ENCODE results near the gene RIOK2. TPM values are rescaled to one million over a fixed set of nuclear protein-coding genes. Genes with fewer than 3 reads are reported as not detected.

Gene RIOK2
- polyA plus RNA-seq, 1 donor from 2014 or later = 19.3 TPM

- no peak overlapping the region for H3K27ac Mint-ChIP-seq
Measured at GRCh38 chr5:97124335-97124734, 58.7 kb downstream of the RIOK2 start.

GRCh38 chr5:97121848-97122247 lies 61.2 kb downstream of the RIOK2 start:
- Mint-ChIP-seq H3K27me3 (peaks cover 6% of the 10 kb centered on the region), H3K9me3 (no peaks in the 10 kb centered on the region), H3K27ac (no peak overlapping the region), H3K4me3 (no peak overlapping the region), H3K4me1 (peaks cover 5 to 7% (median 6%) of the 10 kb centered on the region in 3 donors), H3K36me3 (peaks cover 3% of the 10 kb centered on the region)

More at GRCh38 chr5:97124335-97124734, 58.7 kb downstream of the RIOK2 start:
- H3K4me3 Mint-ChIP-seq = no peak overlapping the region
- peaks cover 1 to 5% (median 2%) of the 10 kb centered on the region in 3 donors for H3K4me1 Mint-ChIP-seq
- peaks cover 13% of the 10 kb centered on the region for H3K27me3 Mint-ChIP-seq
- H3K9me3 Mint-ChIP-seq = no peaks in the 10 kb centered on the region
- H3K36me3 Mint-ChIP-seq = peaks cover 3% of the 10 kb centered on the region

- Mint-ChIP-seq H3K27me3 (peaks cover 4% of the 10 kb centered on the region), H3K4me1 (peaks cover 5 to 7% (median 5%) of the 10 kb centered on the region in 3 donors), H3K27ac (no peak overlapping the region), H3K4me3 (no peak overlapping the region), H3K36me3 (no peaks in the 10 kb centered on the region), H3K9me3 (no peaks in the 10 kb centered on the region)
Measured at GRCh38 chr5:97120195-97120594, 62.9 kb downstream of the RIOK2 start.

- Mint-ChIP-seq H3K27me3 (peaks cover 4% of the 10 kb centered on the region), H3K4me1 (peaks cover 5 to 7% (median 5%) of the 10 kb centered on the region in 3 donors), H3K4me3 (no peak overlapping the region), H3K27ac (peak overlapping the region in 1 of 3 donors; percentile 7), H3K9me3 (no peaks in the 10 kb centered on the region), H3K36me3 (no peaks in the 10 kb centered on the region)
Measured at GRCh38 chr5:97119007-97119390, 64.0 kb downstream of the RIOK2 start.

DNA sequence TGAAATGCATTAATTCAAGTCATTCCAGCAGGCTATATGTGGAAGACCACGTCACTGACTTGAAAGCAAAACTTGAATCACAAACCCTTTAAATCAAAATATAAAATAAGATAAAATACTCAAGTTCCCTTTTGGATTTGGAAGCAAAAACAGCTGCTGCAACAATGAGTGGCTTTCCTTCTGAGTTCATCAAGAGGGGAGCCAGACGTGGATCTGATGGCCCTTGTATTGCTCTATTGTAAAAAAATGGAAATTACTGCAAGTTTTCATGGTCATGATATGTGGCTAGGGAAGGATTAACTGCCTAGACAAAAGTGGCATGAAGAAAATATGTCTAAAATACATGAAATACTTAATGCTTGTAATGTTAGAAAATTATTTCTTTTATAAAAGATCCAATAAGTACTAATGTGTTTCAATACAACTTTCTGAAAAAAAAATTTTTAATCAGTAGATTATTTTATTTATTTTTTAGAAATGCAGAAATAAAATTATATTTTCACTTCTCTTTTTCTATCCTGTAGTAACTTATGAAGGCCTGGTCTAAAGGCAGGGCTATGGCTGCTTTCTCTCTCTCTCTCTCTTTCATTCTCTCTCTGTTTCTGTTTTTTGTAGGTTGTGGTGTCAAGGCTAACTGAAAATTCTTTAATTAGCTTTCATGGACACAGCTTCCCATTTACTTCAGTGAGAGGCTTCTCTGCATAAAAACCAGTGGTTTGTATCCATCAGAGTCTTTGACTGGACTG lies 64.6 kb downstream of the RIOK2 start:
- peak overlapping the region in 1 of 3 donors; percentile 7 for H3K27ac Mint-ChIP-seq
- peaks cover 5 to 7% (median 5%) of the 10 kb centered on the region in 3 donors for H3K4me1 Mint-ChIP-seq
- H3K4me3 Mint-ChIP-seq = no peak overlapping the region
- H3K36me3 Mint-ChIP-seq = no peaks in the 10 kb centered on the region
- H3K9me3 Mint-ChIP-seq = no peaks in the 10 kb centered on the region
- peaks cover 2% of the 10 kb centered on the region for H3K27me3 Mint-ChIP-seq

DNA sequence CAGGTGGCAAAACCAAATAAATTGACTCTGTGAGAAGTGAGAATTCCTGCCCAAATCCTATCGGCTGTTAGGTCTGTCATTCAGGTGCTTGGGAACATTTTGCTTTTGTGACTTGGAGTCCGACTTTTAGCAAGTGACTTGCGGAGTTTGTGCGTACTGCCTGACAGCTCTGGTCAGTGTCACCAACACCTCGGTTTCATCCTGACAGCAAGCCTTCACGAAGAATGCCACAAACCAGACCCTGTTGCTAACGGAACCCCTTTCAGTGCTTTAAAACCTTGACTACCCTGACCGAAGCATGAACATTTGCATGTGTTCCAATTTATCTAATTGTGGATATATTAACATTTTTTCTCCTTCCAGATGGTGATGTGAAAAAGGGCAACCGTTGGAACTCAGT lies 67.1 kb downstream of the RIOK2 start:
- H3K27me3 Mint-ChIP-seq = no peaks in the 10 kb centered on the region
- H3K4me3 Mint-ChIP-seq = no peak overlapping the region
- peaks cover 5 to 7% (median 5%) of the 10 kb centered on the region in 3 donors for H3K4me1 Mint-ChIP-seq
- H3K9me3 Mint-ChIP-seq = no peaks in the 10 kb centered on the region
- no peak overlapping the region for H3K27ac Mint-ChIP-seq
- no peaks in the 10 kb centered on the region for H3K36me3 Mint-ChIP-seq

DNA sequence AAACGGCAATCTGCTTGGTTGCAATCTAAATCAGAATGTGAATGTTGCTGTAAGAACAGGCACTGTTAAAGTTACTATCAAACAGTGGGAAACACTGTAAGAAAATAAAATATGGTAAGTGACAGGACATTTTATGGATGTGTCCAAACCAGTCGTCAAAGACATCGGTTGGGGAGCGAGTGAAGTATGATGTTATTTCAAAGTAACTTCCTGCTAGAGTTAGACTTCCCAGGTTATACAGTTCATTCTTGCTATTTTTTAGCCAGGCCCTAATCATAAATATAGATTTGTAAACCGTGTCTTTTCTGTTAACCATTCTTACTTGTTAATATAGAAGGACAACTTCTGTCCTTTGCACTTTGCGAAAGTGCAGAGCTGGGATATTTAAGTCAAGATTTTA lies 70.8 kb downstream of the RIOK2 start:
- H3K9me3 Mint-ChIP-seq = no peaks in the 10 kb centered on the region
- no peak overlapping the region for H3K27ac Mint-ChIP-seq
- H3K4me1 Mint-ChIP-seq = no peaks in the 10 kb centered on the region
- no peak overlapping the region for H3K4me3 Mint-ChIP-seq
- peaks cover 3% of the 10 kb centered on the region for H3K36me3 Mint-ChIP-seq
- no peaks in the 10 kb centered on the region for H3K27me3 Mint-ChIP-seq

GRCh38 chr5:97111616-97112015 lies 71.4 kb downstream of the RIOK2 start:
- Mint-ChIP-seq H3K4me3 (no peak overlapping the region), H3K9me3 (no peaks in the 10 kb centered on the region), H3K27ac (no peak overlapping the region), H3K4me1 (no peaks in the 10 kb centered on the region), H3K27me3 (no peaks in the 10 kb centered on the region), H3K36me3 (peaks cover 3% of the 10 kb centered on the region)

DNA sequence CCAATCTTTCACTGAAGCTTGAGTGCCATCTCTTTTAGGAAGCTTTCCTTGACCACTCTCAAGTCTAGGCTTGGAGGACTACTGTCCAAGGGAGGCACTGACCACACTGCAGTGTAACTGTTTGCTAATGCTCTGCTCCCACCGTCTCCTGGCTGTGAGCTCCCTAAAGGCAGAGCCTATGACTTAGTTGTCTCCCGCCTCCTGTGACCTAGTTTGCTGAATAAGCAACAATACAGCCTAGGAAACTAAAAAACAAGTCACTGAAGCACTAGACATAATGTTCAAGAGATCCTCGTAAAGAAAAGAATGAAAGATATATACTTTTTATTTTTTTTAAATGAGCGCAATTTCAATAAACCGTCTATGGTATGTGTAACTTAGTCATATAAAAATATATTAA lies 72.0 kb downstream of the RIOK2 start:
- Mint-ChIP-seq H3K27ac (no peak overlapping the region), H3K27me3 (no peaks in the 10 kb centered on the region), H3K4me3 (no peak overlapping the region), H3K9me3 (no peaks in the 10 kb centered on the region), H3K36me3 (peaks cover 3% of the 10 kb centered on the region), H3K4me1 (no peaks in the 10 kb centered on the region)

Other genes with a start within 250 kb of the RIOK2 start
- gene LNPEP, start 247.2 kb downstream of the RIOK2 start, polyA plus RNA-seq = 20.1 TPM
- 0.10 TPM for gene LIX1, start 40.6 kb downstream of the RIOK2 start, polyA plus RNA-seq

All from IgD-negative memory B cell (primary cell).